Measurements from ENCODE around the gene C4orf36. TPM values are rescaled to one million over a fixed set of nuclear protein-coding genes. Genes with fewer than 3 reads are reported as not detected.

C4orf36 gene
- total and polyA plus RNA-seq, 2 of the 8 experiments (the other 6 are each of a cell fraction or from before 2014, with no cell fraction given) = 1.2 to 1.5 TPM

- no peak overlapping the region for H3K18ac ChIP-seq (ENCODE audit: extremely low read depth, low read length)
- H3K4me1 ChIP-seq (replicated peaks in 1 of 4; ENCODE audit: control insufficient read depth in 3 of 4, insufficient read depth in 4 of 4, low read length in 3 of 4) = no peaks in the 10 kb centered on the region
- H2AFZ ChIP-seq (ENCODE audit: low read length) = no peak overlapping the region
- no peaks in the 10 kb centered on the region for H3K27me3 ChIP-seq (replicated peaks in 1 of 4; ENCODE audit: control insufficient read depth in 3 of 4, extremely low read depth in 1 of 4, insufficient read depth in 3 of 4, low read length in 3 of 4)
- no peak overlapping the region for H3K9ac ChIP-seq (replicated peaks in 1 of 4; ENCODE audit: extremely low read depth in 1 of 4, low read depth in 3 of 4, low read length in 3 of 4)
- DNase-seq (ENCODE audit: low read depth in 1 of 2, low spot score in 2 of 2) = peak in 1 of 2 experiments; percentile 13
- WGBS, 2 experiments (ENCODE audit: extremely low coverage in 1 of 2, insufficient coverage in 1 of 2, insufficient read length in 1 of 2, insufficient replicate concordance in 2 of 2, low coverage in 1 of 2, low lambda C conversion rate in 2 of 2, missing lambda C conversion rate in 1 of 2) = 80% methylated on average over 4 of the region's 4 CpGs; no CpG with 5 or more reads in 1 of the 2 experiments
- no peak overlapping the region for H3K14ac ChIP-seq (ENCODE audit: insufficient read length)
- H2BK12ac ChIP-seq (ENCODE audit: low read depth, low read length) = no peak overlapping the region
- no peaks in the 10 kb centered on the region for H3K36me3 ChIP-seq (ENCODE audit: control insufficient read depth in 2 of 4, insufficient read depth in 4 of 4, low read length in 3 of 4)
- no peak overlapping the region for H2BK20ac ChIP-seq (ENCODE audit: low read length)
- no peak overlapping the region for H4K5ac ChIP-seq (ENCODE audit: insufficient read length, low read depth, low read length)
- H2AK5ac ChIP-seq (ENCODE audit: low read depth, low read length) = no peak overlapping the region
- no peaks in the 10 kb centered on the region for H3K79me1 ChIP-seq (ENCODE audit: low read depth, low read length)
- no peak overlapping the region for H2BK120ac ChIP-seq (replicated peaks; ENCODE audit: low read depth, low read length)
- H3K4ac ChIP-seq (replicated peaks; ENCODE audit: insufficient read length, low read depth, low read length) = no peak overlapping the region
- H2BK5ac ChIP-seq (ENCODE audit: low read depth, low read length) = no peak overlapping the region
- no peak overlapping the region for H3K4me3 ChIP-seq (ENCODE audit: extremely low read depth in 1 of 4, insufficient read depth in 2 of 4, low read depth in 3 of 4, low read length in 4 of 4)
- no peak overlapping the region for H4K91ac ChIP-seq (replicated peaks; ENCODE audit: insufficient read length, low read length)
- no peaks in the 10 kb centered on the region for H3K9me3 ChIP-seq (ENCODE audit: insufficient read depth in 2 of 2, low read depth in 1 of 2, low read length in 1 of 2)
- H3K4me2 ChIP-seq (ENCODE audit: insufficient read depth in 1 of 2, low read depth in 2 of 2, low read length in 2 of 2) = no peak overlapping the region
- POLR2A ChIA-PET (ENCODE audit: partially characterized antibody) = no interaction called here
- no peak overlapping the region for H4K8ac ChIP-seq (ENCODE audit: extremely low read depth, insufficient read depth, low read length)
- H3K27ac ChIP-seq (ENCODE audit: low read depth, low read length) = no peak overlapping the region
- H4K20me1 ChIP-seq (replicated peaks in 1 of 2; ENCODE audit: control insufficient read depth in 1 of 2, insufficient read depth in 2 of 2, low read length in 2 of 2) = no peaks in the 10 kb centered on the region
- no peak overlapping the region for H2BK15ac ChIP-seq (ENCODE audit: low read length)
- no peak for FAIRE-seq
- no peak overlapping the region for H3K23ac ChIP-seq (ENCODE audit: insufficient read length)
- CTCF ChIA-PET (ENCODE audit: partially characterized antibody) = interaction anchor here (1.1 to 3.0 kb wide), 4 partner anchors 216 to 402 kb away, joined by 4 to 19 read pairs (median 5); no protein-coding TSS in a partner anchor
- H3K56ac ChIP-seq (replicated peaks; ENCODE audit: insufficient read length, low read depth, low read length) = no peak overlapping the region
- H3K79me2 ChIP-seq (ENCODE audit: control insufficient read depth in 1 of 2, insufficient read depth in 2 of 2, low read length in 2 of 2) = no peaks in the 10 kb centered on the region
- H3K23me2 ChIP-seq (ENCODE audit: low read depth, low read length) = no peaks in the 10 kb centered on the region
- TF ChIP-seq SP4 (IDR thresholded peaks at IDR 0.05; ENCODE audit: low read length) (no peak), CTCF (IDR thresholded peaks at IDR 0.05; ENCODE audit: control extremely low read depth in 1 of 3, insufficient read depth in 1 of 3, low read depth in 1 of 3, low read length in 3 of 3) (peak; percentile 17 to 44 (median 28))
These were observed 6.3 kb upstream of the C4orf36 start for GRCh38 chr4:86898562-86898961.

Measured in H1 (cell line).